PC-9 (cell line): Measurements from ENCODE around the gene SMIM7.

Experiments
- CTCF ChIP-seq: fragments of 200-600 bp; sonication (generic); conservative IDR thresholded peaks from 2 replicates; pipeline ENCODE4 v1.6.1; 2017; ENCODE audit warnings: mixed run types, antibody characterized with exemption, mild to moderate bottlenecking, moderate library complexity
- EZH2 ChIP-seq: fragments of 200-600 bp; sonication (generic); IDR thresholded peaks from 2 replicates; pipeline ENCODE4 v1.8.0; 2017; ENCODE audit warnings: antibody characterized with exemption, low read depth

- TF ChIP-seq CTCF (no peak), EZH2 (no peak)
These were observed 39.0 kb upstream of the SMIM7 start for GRCh38 chr19:16698914-16699313.
